WI38 (cell line): ENCODE data around the gene MUC3A.
A peak's percentile ranks its signal among the peaks of the same experiment; 100 is the strongest.

ENCODE experiments used
- H3K4me3 ChIP-seq: 2 replicates; pipeline ENCODE4 v1.5.1; 2011; ENCODE audit warnings: low read depth, mild to moderate bottlenecking, control low read depth, low read length
- CTCF ChIP-seq: IDR thresholded peaks from 2 replicates; pipeline ENCODE4 v1.5.1; 2012; ENCODE audit warnings: low read depth, mild to moderate bottlenecking, control low read depth, low read length

MUC3A gene

GRCh38 chr7:100963874-100964273 is 14.5 kb downstream of the MUC3A start:
- no peak for TF ChIP-seq CTCF
- no peak overlapping the region for H3K4me3 ChIP-seq

- H3K4me3 ChIP-seq = no peak overlapping the region
- no peak for TF ChIP-seq CTCF
Observed at GRCh38 chr7:100964630-100965029, 15.3 kb downstream of the MUC3A start.

GRCh38 chr7:100965045-100965722 is 15.8 kb downstream of the MUC3A start:
- no peak overlapping the region for H3K4me3 ChIP-seq
- TF ChIP-seq CTCF = no peak

- no peak overlapping the region for H3K4me3 ChIP-seq
- TF ChIP-seq CTCF = peak; percentile 74
Observed at GRCh38 chr7:100965723-100966541, 16.6 kb downstream of the MUC3A start.

GRCh38 chr7:100966542-100967291 is 17.4 kb downstream of the MUC3A start:
- no peak overlapping the region for H3K4me3 ChIP-seq
- TF ChIP-seq CTCF = no peak

- no peak overlapping the region for H3K4me3 ChIP-seq
- no peak for TF ChIP-seq CTCF
Observed at GRCh38 chr7:100967292-100967863, 18.0 kb downstream of the MUC3A start.

- H3K4me3 ChIP-seq = no peak overlapping the region
- TF ChIP-seq CTCF = no peak
Observed at GRCh38 chr7:100968031-100968430, 18.7 kb downstream of the MUC3A start.
